ENCODE results near the gene AGAP1. TPM values are rescaled to one million over a fixed set of nuclear protein-coding genes. Genes with fewer than 3 reads are reported as not detected.

The AGAP1 gene
- total RNA-seq, 2 experiments from 2014 or later, result 0.89 to 0.97 TPM

GRCh38 chr2:235516257-235516656 is 22.4 kb downstream of the AGAP1 start:
- POLR2A ChIA-PET, result no interaction called here
- no peak overlapping the region for H3K27ac Mint-ChIP-seq
- H3K4me3 Mint-ChIP-seq, result no peak overlapping the region
- H3K4me1 Mint-ChIP-seq, result no peaks in the 10 kb centered on the region
- no peaks in the 10 kb centered on the region for H3K9me3 Mint-ChIP-seq
- no peaks in the 10 kb centered on the region for H3K27me3 Mint-ChIP-seq
- DNase-seq, result no peak
- no peaks in the 10 kb centered on the region for H3K36me3 Mint-ChIP-seq (ENCODE audit: low read depth)
- CTCF ChIA-PET, result no interaction called here

- Mint-ChIP-seq H3K36me3 (ENCODE audit: low read depth) (no peaks in the 10 kb centered on the region), H3K27ac (no peak overlapping the region), H3K4me3 (no peak overlapping the region), H3K27me3 (no peaks in the 10 kb centered on the region), H3K4me1 (no peaks in the 10 kb centered on the region), H3K9me3 (no peaks in the 10 kb centered on the region)
- DNase-seq, result no peak
- ChIA-PET POLR2A (interaction anchor here (0.6 kb wide), 1 partner anchor 13 kb away, joined by 3 read pairs; no protein-coding TSS in a partner anchor), CTCF (interaction anchor here (0.6 kb wide), 1 partner anchor 200 kb away, joined by 4 read pairs; no protein-coding TSS in a partner anchor)
Measured at GRCh38 chr2:235518322-235519090, 24.7 kb downstream of the AGAP1 start.

GRCh38 chr2:235520787-235521186 is 26.9 kb downstream of the AGAP1 start:
- H3K4me1 Mint-ChIP-seq, result no peaks in the 10 kb centered on the region
- H3K27ac Mint-ChIP-seq, result no peak overlapping the region
- DNase-seq, result no peak
- H3K36me3 Mint-ChIP-seq (ENCODE audit: low read depth), result no peaks in the 10 kb centered on the region
- H3K4me3 Mint-ChIP-seq, result no peak overlapping the region
- no peaks in the 10 kb centered on the region for H3K27me3 Mint-ChIP-seq
- CTCF ChIA-PET, result no interaction called here
- no peaks in the 10 kb centered on the region for H3K9me3 Mint-ChIP-seq
- POLR2A ChIA-PET, result no interaction called here

GRCh38 chr2:235521844-235522243 is 28.0 kb downstream of the AGAP1 start:
- Mint-ChIP-seq H3K27me3 (no peaks in the 10 kb centered on the region), H3K4me1 (no peaks in the 10 kb centered on the region), H3K4me3 (no peak overlapping the region), H3K9me3 (no peaks in the 10 kb centered on the region), H3K36me3 (ENCODE audit: low read depth) (no peaks in the 10 kb centered on the region), H3K27ac (no peak overlapping the region)
- no peak for DNase-seq
- CTCF ChIA-PET, result no interaction called here
- POLR2A ChIA-PET, result no interaction called here

GRCh38 chr2:235523021-235523420 is 29.2 kb downstream of the AGAP1 start:
- no peaks in the 10 kb centered on the region for H3K36me3 Mint-ChIP-seq (ENCODE audit: low read depth)
- CTCF ChIA-PET, result no interaction called here
- H3K27me3 Mint-ChIP-seq, result no peaks in the 10 kb centered on the region
- H3K27ac Mint-ChIP-seq, result no peak overlapping the region
- H3K9me3 Mint-ChIP-seq, result no peaks in the 10 kb centered on the region
- no peak for DNase-seq
- no peak overlapping the region for H3K4me3 Mint-ChIP-seq
- H3K4me1 Mint-ChIP-seq, result no peaks in the 10 kb centered on the region
- POLR2A ChIA-PET, result no interaction called here

- no peak for DNase-seq
- Mint-ChIP-seq H3K27ac (no peak overlapping the region), H3K4me1 (no peaks in the 10 kb centered on the region), H3K27me3 (no peaks in the 10 kb centered on the region), H3K36me3 (ENCODE audit: low read depth) (no peaks in the 10 kb centered on the region), H3K9me3 (no peaks in the 10 kb centered on the region), H3K4me3 (no peak overlapping the region)
- POLR2A ChIA-PET, result no interaction called here
- CTCF ChIA-PET, result no interaction called here
Measured at GRCh38 chr2:235523486-235524150, 29.8 kb downstream of the AGAP1 start.

GRCh38 chr2:235526166-235526565 is 32.3 kb downstream of the AGAP1 start:
- Mint-ChIP-seq H3K9me3 (no peaks in the 10 kb centered on the region), H3K27ac (no peak overlapping the region), H3K4me1 (no peaks in the 10 kb centered on the region), H3K27me3 (no peaks in the 10 kb centered on the region), H3K4me3 (no peak overlapping the region), H3K36me3 (ENCODE audit: low read depth) (no peaks in the 10 kb centered on the region)
- CTCF ChIA-PET, result no interaction called here
- POLR2A ChIA-PET, result no interaction called here
- no peak for DNase-seq

- Mint-ChIP-seq H3K4me1 (no peaks in the 10 kb centered on the region), H3K27ac (no peak overlapping the region), H3K9me3 (no peaks in the 10 kb centered on the region), H3K36me3 (ENCODE audit: low read depth) (no peaks in the 10 kb centered on the region), H3K4me3 (no peak overlapping the region), H3K27me3 (no peaks in the 10 kb centered on the region)
- no peak for DNase-seq
- CTCF ChIA-PET, result no interaction called here
- POLR2A ChIA-PET, result no interaction called here
Measured at GRCh38 chr2:235527806-235528469, 34.1 kb downstream of the AGAP1 start.

- no peak for DNase-seq
- CTCF ChIA-PET, result no interaction called here
- no peaks in the 10 kb centered on the region for H3K4me1 Mint-ChIP-seq
- H3K4me3 Mint-ChIP-seq, result no peak overlapping the region
- H3K27me3 Mint-ChIP-seq, result peaks cover 2% of the 10 kb centered on the region
- H3K9me3 Mint-ChIP-seq, result no peaks in the 10 kb centered on the region
- H3K27ac Mint-ChIP-seq, result no peak overlapping the region
- POLR2A ChIA-PET, result no interaction called here
- no peaks in the 10 kb centered on the region for H3K36me3 Mint-ChIP-seq (ENCODE audit: low read depth)
Measured at GRCh38 chr2:235529621-235530020, 35.8 kb downstream of the AGAP1 start.

- no peak for DNase-seq
- H3K36me3 Mint-ChIP-seq (ENCODE audit: low read depth), result no peaks in the 10 kb centered on the region
- H3K9me3 Mint-ChIP-seq, result no peaks in the 10 kb centered on the region
- H3K27ac Mint-ChIP-seq, result no peak overlapping the region
- ChIA-PET POLR2A (interaction anchor here (0.6 kb wide), 1 partner anchor 33 kb away, joined by 3 read pairs; no protein-coding TSS in a partner anchor), CTCF (no interaction called here)
- peaks cover 2% of the 10 kb centered on the region for H3K27me3 Mint-ChIP-seq
- no peak overlapping the region for H3K4me3 Mint-ChIP-seq
- no peaks in the 10 kb centered on the region for H3K4me1 Mint-ChIP-seq
Measured at GRCh38 chr2:235530735-235531134, 36.9 kb downstream of the AGAP1 start.

- POLR2A ChIA-PET, result no interaction called here
- Mint-ChIP-seq H3K27ac (no peak overlapping the region), H3K4me1 (no peaks in the 10 kb centered on the region), H3K27me3 (peaks cover 2% of the 10 kb centered on the region), H3K9me3 (no peaks in the 10 kb centered on the region), H3K4me3 (no peak overlapping the region), H3K36me3 (ENCODE audit: low read depth) (no peaks in the 10 kb centered on the region)
- CTCF ChIA-PET, result no interaction called here
- no peak for DNase-seq
Measured at GRCh38 chr2:235532307-235532706, 38.5 kb downstream of the AGAP1 start.

GRCh38 chr2:235533198-235533597 is 39.4 kb downstream of the AGAP1 start:
- Mint-ChIP-seq H3K4me1 (no peaks in the 10 kb centered on the region), H3K9me3 (no peaks in the 10 kb centered on the region), H3K27me3 (peaks cover 2% of the 10 kb centered on the region), H3K36me3 (ENCODE audit: low read depth) (no peaks in the 10 kb centered on the region), H3K4me3 (no peak overlapping the region), H3K27ac (no peak overlapping the region)
- no peak for DNase-seq
- ChIA-PET CTCF (no interaction called here), POLR2A (no interaction called here)

- no peak overlapping the region for H3K4me3 Mint-ChIP-seq
- POLR2A ChIA-PET, result no interaction called here
- no peak overlapping the region for H3K27ac Mint-ChIP-seq
- H3K9me3 Mint-ChIP-seq, result no peaks in the 10 kb centered on the region
- CTCF ChIA-PET, result no interaction called here
- H3K36me3 Mint-ChIP-seq (ENCODE audit: low read depth), result no peaks in the 10 kb centered on the region
- no peaks in the 10 kb centered on the region for H3K4me1 Mint-ChIP-seq
- no peak for DNase-seq
- H3K27me3 Mint-ChIP-seq, result peaks cover 2% of the 10 kb centered on the region
Measured at GRCh38 chr2:235533616-235534385, 40.0 kb downstream of the AGAP1 start.
